CD14-positive monocyte (primary cell): Measurements from ENCODE around the gene RPUSD3. TPM values are rescaled to one million over a fixed set of nuclear protein-coding genes. Genes with fewer than 3 reads are reported as not detected.

Source experiments
- DNase-seq, 3 donors: peaks; one replicate each; pipeline ENCODE4 v3.0.0-alpha.2; 2011 to 2022
- H2AFZ ChIP-seq: 2 replicates; pipeline ENCODE4 v1.6.0; 2012; ENCODE audit warnings: mild to moderate bottlenecking, low read depth, low read length, inconsistent platforms; ENCODE audit not compliant: insufficient read depth, poor library complexity, severe bottlenecking
- H3K27ac ChIP-seq, 2 donors: 1 replicate in 1 of 2; 2 replicates in 1 of 2; pipeline ENCODE4 v1.5.1; 2012 to 2013; ENCODE audit warnings: low read length in 2 of 2, control low read depth in 1 of 2, inconsistent platforms in 1 of 2, low read depth in 1 of 2, mild to moderate bottlenecking in 1 of 2
- H3K27me3 ChIP-seq, 2 donors: one replicate each; pipeline versions ENCODE4 v1.6.0 to v1.6.1; 2011 to 2013; ENCODE audit warnings: low read length in 2 of 2; ENCODE audit not compliant: control insufficient read depth in 2 of 2, insufficient read depth in 2 of 2
- H3K36me3 ChIP-seq, 2 donors: replicated peaks in 1 of 2; 1 replicate in 1 of 2; 2 replicates in 1 of 2; pipeline versions ENCODE4 v1.5.1 to v1.6.1; 2012 to 2013; ENCODE audit warnings: low read length in 2 of 2, control low read depth in 1 of 2, inconsistent platforms in 1 of 2, mild to moderate bottlenecking in 1 of 2; ENCODE audit not compliant: insufficient read depth in 2 of 2, control insufficient read depth in 1 of 2
- H3K4me1 ChIP-seq, 2 donors: 1 replicate in 1 of 2; 2 replicates in 1 of 2; pipeline versions ENCODE4 v1.5.1 to v1.6.1; 2012 to 2013; ENCODE audit warnings: low read length in 2 of 2, control low read depth in 1 of 2, inconsistent platforms in 1 of 2, mild to moderate bottlenecking in 1 of 2, moderate library complexity in 1 of 2; ENCODE audit not compliant: insufficient read depth in 2 of 2, control insufficient read depth in 1 of 2
- H3K4me2 ChIP-seq: replicated peaks from 2 replicates; pipeline ENCODE3; 2012; ENCODE audit warnings: low read length, moderate library complexity, mild to moderate bottlenecking; ENCODE audit not compliant: poor library complexity, severe bottlenecking; ENCODE audit errors: extremely low read depth
- H3K4me3 ChIP-seq, 3 experiments: fragments of 200-600 bp in 1 of 3; sonication (generic) in 1 of 3; replicated peaks in 1 of 3; 1 replicate in 2 of 3; 2 replicates in 1 of 3; pipeline ENCODE4 v1.5.1; 2011 to 2013; ENCODE audit warnings: low read length in 3 of 3, mild to moderate bottlenecking in 3 of 3, control low read depth in 2 of 3, low read depth in 2 of 3, inconsistent platforms in 1 of 3, moderate library complexity in 1 of 3
- H3K79me2 ChIP-seq: 2 replicates; pipeline ENCODE4 v1.6.0; 2012; ENCODE audit warnings: mild to moderate bottlenecking, control low read depth, inconsistent platforms, low read length, moderate library complexity; ENCODE audit not compliant: insufficient read depth
- H3K9ac ChIP-seq: 2 replicates; pipeline ENCODE4 v1.6.0; 2017; ENCODE audit warnings: low read length, mild to moderate bottlenecking; ENCODE audit not compliant: insufficient read depth, poor library complexity, severe bottlenecking
- H3K9me3 ChIP-seq, 2 donors: replicated peaks in 1 of 2; 1 replicate in 1 of 2; 2 replicates in 1 of 2; pipeline versions ENCODE4 v1.5.1 to v1.6.1; 2012 to 2013; ENCODE audit warnings: low read length in 2 of 2, control low read depth in 1 of 2; ENCODE audit not compliant: control insufficient read depth in 1 of 2, insufficient read depth in 1 of 2
- H4K20me1 ChIP-seq: 2 replicates; pipeline ENCODE4 v1.6.0; 2012; ENCODE audit warnings: mild to moderate bottlenecking, low read length, control low read depth, moderate library complexity; ENCODE audit not compliant: insufficient read depth
- H3K27ac Mint-ChIP-seq, 7 donors: one replicate each; pipeline ENCODE4 v1.8.0; 2020; ENCODE audit warnings: mild to moderate bottlenecking in 7 of 7, mixed read lengths in 7 of 7, moderate library complexity in 6 of 7, inconsistent platforms in 2 of 7
- H3K27me3 Mint-ChIP-seq, 3 donors: one replicate each; pipeline ENCODE4 v1.8.0; 2021 to 2022; ENCODE audit warnings: low read depth in 3 of 3, mild to moderate bottlenecking in 3 of 3, mixed read lengths in 3 of 3, moderate library complexity in 3 of 3, inconsistent platforms in 1 of 3
- H3K36me3 Mint-ChIP-seq, 2 donors: one replicate each; pipeline ENCODE4 v1.8.0; 2020; ENCODE audit warnings: mixed read lengths in 2 of 2, inconsistent platforms in 1 of 2, mild to moderate bottlenecking in 1 of 2
- H3K4me1 Mint-ChIP-seq: one replicate; pipeline ENCODE4 v1.8.0; 2020; ENCODE audit warnings: mild to moderate bottlenecking, mixed read lengths
- H3K4me3 Mint-ChIP-seq, 2 donors: one replicate each; pipeline ENCODE4 v1.8.0; 2020; ENCODE audit warnings: mild to moderate bottlenecking in 2 of 2, mixed read lengths in 2 of 2, moderate library complexity in 1 of 2
- H3K9me3 Mint-ChIP-seq, 7 donors: one replicate each; pipeline ENCODE4 v1.8.0; 2020 to 2022; ENCODE audit warnings: mixed read lengths in 7 of 7, mild to moderate bottlenecking in 6 of 7, moderate library complexity in 6 of 7, inconsistent platforms in 2 of 7
- CTCF ChIP-seq: fragments of 200-600 bp; IDR thresholded peaks from one replicate; pipeline ENCODE4 v1.8.0; 2022; ENCODE audit warnings: antibody characterized with exemption, mild to moderate bottlenecking
- WGBS: methylation state at CpG from one replicate; pipeline ENCODE4 v1.1.5; 2013; ENCODE audit warnings: missing lambda C conversion rate; ENCODE audit not compliant: insufficient coverage; 5-methylcytosine and 5-hydroxymethylcytosine counted together
- intact Hi-C, 2 donors: fragments of 100-400 bp; cut with micrococcal nuclease; formaldehyde crosslinking; loops; one replicate each; pipeline versions ENCODE4 v1.15.0 to v1.15.1; 2023
- polyA plus RNA-seq, 3 donors: library from polyadenylated mRNA; depleted of rRNA in 1 of 3; unstranded in 2 of 3; stranded (reverse) in 1 of 3; fragments of 300-500 nt in 2 of 3; fragments of >200 nt in 1 of 3; fragmentation: Illumina TruSeq in 2 of 3; gene quantifications; 1 replicate in 2 of 3; 2 replicates in 1 of 3; pipeline ENCODE4 v1.2.3, GENCODE V29; 2012 to 2021

RPUSD3 gene
- polyA plus RNA-seq, 3 donors: 42.6 to 51.5 (median 43.4) TPM

- no peak overlapping the region for H3K4me3 ChIP-seq
- H3K4me1 ChIP-seq: no peaks in the 10 kb centered on the region
- no peak overlapping the region for H3K27ac Mint-ChIP-seq
- no peaks in the 10 kb centered on the region for H3K79me2 ChIP-seq
- H3K4me3 Mint-ChIP-seq: no peak overlapping the region
- H3K9me3 ChIP-seq: no peaks in the 10 kb centered on the region
- H3K27ac ChIP-seq: no peak overlapping the region
- no peaks in the 10 kb centered on the region for H4K20me1 ChIP-seq
- intact Hi-C loops: no loop called here
- no peak overlapping the region for H2AFZ ChIP-seq
- H3K27me3 ChIP-seq: no peaks in the 10 kb centered on the region
- peaks cover 27 to 64% of the 10 kb centered on the region in 2 donors for H3K36me3 ChIP-seq
- no peak overlapping the region for H3K9ac ChIP-seq
- WGBS: 96% methylated on average over 13 of the region's 17 CpGs
- peaks cover 0 to 2% (median 2%) of the 10 kb centered on the region in 3 donors for H3K27me3 Mint-ChIP-seq
- peaks cover 41 to 72% of the 10 kb centered on the region in 2 donors for H3K36me3 Mint-ChIP-seq
- H3K9me3 Mint-ChIP-seq: no peaks in the 10 kb centered on the region
- TF ChIP-seq CTCF: no peak
- H3K4me1 Mint-ChIP-seq: peaks cover 2% of the 10 kb centered on the region
- DNase-seq: no peak
- no peak overlapping the region for H3K4me2 ChIP-seq
These were observed 14.7 kb downstream of the RPUSD3 start for GRCh38 chr3:9828801-9829755.

GRCh38 chr3:9826815-9827573 is 16.8 kb downstream of the RPUSD3 start:
- no peaks in the 10 kb centered on the region for H3K9me3 ChIP-seq
- no peaks in the 10 kb centered on the region for H4K20me1 ChIP-seq
- Mint-ChIP-seq H3K27me3 (no peaks in the 10 kb centered on the region), H3K9me3 (no peaks in the 10 kb centered on the region), H3K36me3 (peaks cover 27 to 55% of the 10 kb centered on the region in 2 donors), H3K4me3 (no peak overlapping the region), H3K4me1 (peaks cover 2% of the 10 kb centered on the region), H3K27ac (no peak overlapping the region)
- TF ChIP-seq CTCF: peak; percentile 20
- peaks cover 12 to 43% of the 10 kb centered on the region in 2 donors for H3K36me3 ChIP-seq
- H3K27ac ChIP-seq: no peak overlapping the region
- no peak overlapping the region for H3K4me2 ChIP-seq
- H3K4me1 ChIP-seq: no peaks in the 10 kb centered on the region
- H3K79me2 ChIP-seq: no peaks in the 10 kb centered on the region
- no peaks in the 10 kb centered on the region for H3K27me3 ChIP-seq
- no peak overlapping the region for H3K9ac ChIP-seq
- DNase-seq: peak in 1 of 3 donors; percentile 7
- intact Hi-C loops: no loop called here
- 88% methylated on average over 18 of the region's 20 CpGs for WGBS
- H3K4me3 ChIP-seq: no peak overlapping the region
- H2AFZ ChIP-seq: no peak overlapping the region
